SHP77 (cell line): ENCODE data around the gene CTSC.

Source experiments
- DNase-seq, 2 experiments: peaks; one replicate each; lab custom pipeline; 2025; lab: John Stamatoyannopoulos, UW

The CTSC gene

DNA sequence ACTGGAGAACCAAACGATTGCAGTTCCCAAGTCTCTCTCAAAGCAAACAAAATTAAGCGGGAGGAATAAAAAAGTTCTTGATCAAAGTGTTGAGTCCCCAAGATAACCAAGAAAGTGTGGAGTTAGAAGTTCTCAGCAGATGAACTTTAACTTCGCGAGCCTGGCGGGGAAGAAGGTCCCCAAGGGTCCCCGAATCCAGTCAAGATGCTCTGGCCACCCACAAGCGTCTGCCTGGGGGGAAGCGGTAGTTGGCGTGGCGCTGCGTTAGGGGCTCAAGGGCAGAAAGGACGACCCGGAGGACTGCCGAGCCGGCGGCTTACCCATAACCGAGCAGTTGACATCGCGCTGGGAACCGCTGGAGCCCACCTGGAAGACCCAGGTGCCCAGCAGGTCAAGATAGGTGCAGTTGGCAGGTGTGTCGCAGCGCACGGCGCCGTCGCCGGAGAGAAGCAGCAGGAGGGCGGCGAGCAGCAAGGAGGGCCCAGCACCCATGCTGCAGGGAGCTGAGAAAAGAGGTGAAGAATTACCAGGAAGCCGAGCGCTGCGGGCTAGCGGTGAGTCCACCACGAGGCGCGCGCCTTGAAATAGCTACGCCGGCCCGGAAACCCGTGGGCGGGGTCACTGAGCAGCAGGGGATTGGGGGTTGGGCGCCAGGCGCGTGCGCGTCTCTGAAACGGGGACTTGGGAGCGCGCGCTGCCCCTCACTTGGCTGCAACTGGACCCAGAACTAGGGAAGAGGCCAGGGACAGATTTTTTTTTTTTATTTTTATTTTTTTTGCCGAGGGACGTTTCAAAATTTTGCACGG, at the start of gene CTSC:
Gene CTSC (minus strand): TSS at position 556 of the 806 bp plus-strand sequence. CDS start 64 bp downstream, at position 492.
- peak; percentile 80 to 93 for DNase-seq

DNA sequence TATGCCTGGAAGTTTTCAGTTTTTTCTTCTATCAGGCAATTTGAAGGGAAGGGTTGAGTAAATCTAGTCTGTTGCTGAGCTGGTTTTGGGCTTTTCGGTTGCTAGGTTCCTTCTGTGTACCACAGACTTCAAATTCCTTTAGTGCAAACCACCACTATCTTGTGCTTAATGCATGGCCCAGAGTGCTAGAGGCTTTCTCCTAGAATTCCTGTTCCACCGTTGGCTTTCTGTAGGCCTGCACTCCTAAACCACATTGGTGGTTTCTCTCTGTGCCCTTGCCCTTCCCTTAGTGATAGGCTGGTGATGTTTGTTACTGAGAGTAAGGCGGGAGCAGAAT, 47.1 kb upstream of the CTSC start:
- DNase-seq, result no peak

DNA sequence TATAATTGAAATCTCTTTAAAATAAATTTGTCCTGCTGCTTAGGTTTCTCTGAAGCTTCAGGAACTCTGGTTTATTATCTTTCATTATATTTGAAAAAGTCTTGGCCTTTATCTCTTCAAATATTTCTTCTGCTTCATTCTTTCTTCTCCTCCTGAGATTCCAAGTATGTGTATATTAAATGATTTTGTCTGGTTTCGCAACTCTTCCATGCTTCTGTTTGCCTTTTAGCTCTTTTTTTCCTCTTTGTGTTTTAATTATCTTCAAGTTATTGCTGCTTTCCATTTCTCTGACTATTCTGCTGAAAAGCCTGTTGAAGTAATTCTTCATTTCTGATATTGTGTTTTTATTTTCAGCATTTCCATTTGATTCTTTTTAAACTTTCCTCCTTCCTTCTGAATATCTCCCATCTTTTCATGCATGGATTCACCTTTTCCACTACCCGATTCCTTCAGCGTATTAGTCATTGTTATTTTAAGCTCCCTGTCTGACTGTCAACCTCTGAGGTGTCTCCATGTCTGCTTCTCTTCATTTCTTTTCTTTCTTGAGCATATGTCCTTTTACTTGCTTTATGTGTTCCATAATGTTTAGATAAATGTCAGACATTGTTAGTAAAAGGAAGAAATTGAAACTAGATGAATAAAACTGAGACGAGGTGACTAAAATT, 46.6 kb upstream of the CTSC start:
- DNase-seq, result no peak

- no peak for DNase-seq
Measured at GRCh38 chr11:88383447-88383846, 45.9 kb upstream of the CTSC start.

DNA sequence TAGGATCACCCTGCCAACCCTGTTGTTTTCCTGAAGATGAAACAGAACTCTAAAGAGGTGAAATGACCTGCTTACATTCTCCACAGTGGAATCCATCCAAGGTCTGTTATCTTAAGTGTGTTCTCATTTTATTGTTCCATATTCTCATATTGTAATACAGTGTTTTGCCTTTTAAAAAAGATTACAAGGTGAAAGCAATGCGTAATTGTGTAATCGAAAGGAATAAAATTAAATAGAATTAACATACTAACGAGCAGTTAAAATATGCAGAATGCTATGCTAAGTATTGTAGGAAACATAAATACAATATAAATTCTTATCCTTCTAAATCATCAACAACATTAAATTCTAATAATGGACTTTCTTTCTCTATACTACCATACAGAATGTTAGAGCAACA, 41.6 kb upstream of the CTSC start:
- no peak for DNase-seq

GRCh38 chr11:88378422-88379066, 41.0 kb upstream of the CTSC start:
- DNase-seq, result no peak

- DNase-seq, result no peak
Measured at GRCh38 chr11:88377646-88378045, 40.1 kb upstream of the CTSC start.

DNA sequence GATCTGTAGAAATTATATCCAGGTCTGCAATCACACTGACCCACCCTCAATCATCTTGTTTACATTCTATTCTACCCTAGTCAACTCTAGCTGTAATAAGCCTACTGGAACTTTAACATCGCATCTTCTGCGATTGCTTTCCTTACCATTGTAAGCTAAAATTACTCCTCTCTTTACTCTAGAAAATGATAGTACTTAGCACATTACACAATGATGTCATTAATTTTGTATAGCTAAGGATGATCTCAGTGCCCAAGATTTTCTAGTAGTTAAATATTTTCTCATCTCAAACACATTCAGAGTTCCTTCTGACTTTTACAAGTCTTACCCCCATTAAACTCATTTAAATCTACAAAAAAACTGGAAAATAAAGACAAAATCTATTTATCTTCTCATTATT, 39.6 kb upstream of the CTSC start:
- no peak for DNase-seq

GRCh38 chr11:88375927-88376470, 38.5 kb upstream of the CTSC start:
- DNase-seq, result no peak

- DNase-seq, result no peak
Measured at GRCh38 chr11:88370782-88371181, 33.2 kb upstream of the CTSC start.

DNA sequence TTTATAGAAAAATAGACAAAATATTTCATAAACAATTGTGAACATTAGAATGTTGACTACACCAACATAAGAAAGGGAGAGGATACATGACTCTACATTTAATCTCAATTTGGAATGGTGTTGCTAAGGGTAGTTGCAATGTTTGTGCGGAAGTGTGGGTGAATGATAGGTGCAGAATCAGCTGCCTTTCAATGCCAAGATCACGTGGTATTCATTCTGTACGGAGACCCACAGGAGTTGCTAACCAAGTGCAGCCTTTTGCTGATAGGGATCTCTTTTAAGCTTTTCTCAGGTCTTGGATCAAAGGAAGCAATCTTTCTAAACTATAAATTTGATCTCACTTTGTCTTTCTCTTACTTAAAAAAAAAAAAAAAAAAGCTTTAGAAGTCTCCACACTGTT, 29.8 kb upstream of the CTSC start:
- DNase-seq, result no peak

DNA sequence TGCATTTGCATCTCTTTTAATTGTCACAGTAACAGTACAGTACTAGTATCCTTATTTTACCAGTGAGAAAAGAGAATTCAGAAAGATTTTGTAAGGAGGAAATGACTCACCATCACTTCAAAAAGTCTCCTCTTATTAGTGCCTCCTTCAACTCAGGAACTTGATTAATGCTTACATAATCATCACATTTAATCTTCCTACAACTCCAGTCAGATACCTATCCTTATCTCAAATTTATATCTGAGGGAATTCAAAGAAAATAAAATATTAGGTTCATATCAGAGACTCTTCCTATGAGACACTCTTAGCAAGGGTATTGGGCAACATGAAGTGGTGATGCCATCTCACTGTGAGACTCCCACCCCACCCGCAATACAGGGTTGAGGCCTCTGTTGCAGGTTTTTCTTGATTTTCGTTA, 26.1 kb upstream of the CTSC start:
- DNase-seq, result no peak

- no peak for DNase-seq
Measured at GRCh38 chr11:88363004-88363403, 25.5 kb upstream of the CTSC start.

GRCh38 chr11:88360141-88360540, 22.6 kb upstream of the CTSC start:
- DNase-seq, result no peak

DNA sequence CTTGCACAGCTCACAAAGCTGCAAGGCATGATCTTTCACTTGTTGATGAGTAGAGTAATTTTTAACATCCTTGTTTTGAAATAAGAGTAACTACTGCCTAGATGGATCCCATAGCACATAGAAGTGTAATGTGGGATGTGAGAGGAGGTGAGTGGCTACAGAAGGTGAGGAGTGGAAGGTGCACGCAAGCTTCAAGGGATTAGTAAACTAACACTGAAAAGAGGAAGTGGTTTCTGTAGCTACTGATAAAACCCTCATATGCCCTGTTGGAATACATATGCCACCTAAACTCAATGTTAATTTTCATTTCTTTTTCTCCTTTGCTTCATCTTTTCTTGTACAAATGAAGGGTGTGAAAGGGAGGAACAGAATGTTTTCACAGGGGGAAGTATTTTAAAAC, 22.0 kb upstream of the CTSC start:
- no peak for DNase-seq

DNA sequence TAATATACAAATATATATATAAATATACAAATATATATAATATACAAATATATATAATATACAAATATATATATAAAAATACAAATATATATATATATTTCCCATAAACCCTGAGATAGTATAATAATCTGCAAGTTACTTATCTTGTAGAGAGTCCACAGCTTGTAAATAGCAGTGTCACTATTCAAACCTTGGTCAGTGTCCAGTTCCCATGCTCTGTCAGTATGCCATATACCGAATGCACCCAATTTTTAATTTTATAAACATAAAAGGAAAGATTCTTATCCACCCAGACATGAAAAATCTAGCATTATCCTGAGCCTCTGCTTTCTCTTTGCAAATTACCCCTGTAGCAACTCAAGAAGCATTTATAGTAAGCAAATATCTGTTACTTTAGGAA, 21.6 kb upstream of the CTSC start:
- DNase-seq, result no peak

DNA sequence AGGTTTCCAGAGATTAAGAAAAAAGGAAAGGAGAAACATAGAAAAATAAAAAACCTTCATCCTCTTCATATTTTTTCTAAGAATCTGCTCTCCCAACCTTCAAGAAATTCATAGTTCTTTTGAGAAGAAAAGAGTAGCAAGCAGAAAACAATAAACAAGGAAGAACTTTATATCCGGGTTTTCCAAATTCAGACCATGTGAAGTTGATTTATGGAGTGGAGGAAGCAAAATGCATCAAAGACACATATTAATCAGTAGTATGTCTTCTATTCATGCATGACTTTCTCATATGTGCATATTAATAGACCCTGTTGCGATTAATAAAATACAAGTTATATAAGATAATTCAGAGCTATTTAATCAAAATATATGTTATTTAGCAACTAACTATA, 20.5 kb upstream of the CTSC start:
- DNase-seq, result no peak

GRCh38 chr11:88357323-88358039, 19.9 kb upstream of the CTSC start:
- DNase-seq, result no peak

DNA sequence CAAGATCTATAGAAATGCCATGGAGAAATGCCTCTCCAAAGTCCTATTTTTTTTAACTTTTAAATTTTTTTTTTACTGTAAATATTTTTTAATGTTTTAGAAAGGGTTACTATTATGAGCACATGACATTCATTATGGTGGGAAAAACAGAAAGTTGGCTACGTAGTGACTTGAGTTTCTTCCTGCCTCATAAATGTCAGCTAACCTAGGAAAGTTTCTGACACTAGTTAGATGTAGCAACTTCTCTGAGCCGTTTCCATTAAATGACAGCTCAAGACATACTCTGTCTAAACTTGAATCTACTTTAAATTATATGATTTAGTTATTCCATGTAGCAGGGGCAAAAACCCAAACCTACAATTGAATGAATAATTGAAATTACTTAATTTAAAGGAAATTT, 18.4 kb upstream of the CTSC start:
- no peak for DNase-seq

GRCh38 chr11:88354912-88355311, 17.4 kb upstream of the CTSC start:
- DNase-seq, result no peak

DNA sequence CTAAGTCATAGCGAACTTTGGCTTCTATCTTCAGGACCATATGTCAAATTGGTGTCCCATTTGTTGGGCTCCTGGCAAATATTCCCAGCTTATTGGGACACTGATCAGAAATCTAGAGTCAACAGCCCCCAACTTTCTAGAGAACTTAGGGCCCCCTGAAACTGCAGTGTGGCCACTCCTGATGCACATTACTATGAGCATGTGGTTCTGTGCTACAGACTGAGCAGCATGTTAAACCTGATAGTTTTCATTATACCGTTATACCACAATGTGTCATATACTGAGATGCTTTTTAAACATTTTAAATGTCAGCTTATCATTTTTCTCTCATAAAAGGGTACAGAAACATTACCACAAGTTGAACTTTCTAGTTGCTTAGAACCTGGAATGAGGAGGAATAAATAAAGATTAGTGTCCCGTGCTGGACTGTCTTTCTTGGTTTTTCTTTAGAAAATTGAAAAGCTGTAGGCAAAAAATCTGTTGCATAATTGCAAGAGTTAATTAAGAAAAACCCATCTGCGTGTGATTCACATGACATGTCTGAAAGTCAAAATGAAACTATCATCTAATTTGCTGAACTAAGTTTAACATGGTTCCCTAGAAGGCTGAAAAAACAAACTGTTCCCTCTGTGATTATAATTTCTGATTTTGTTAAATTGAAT, 16.4 kb upstream of the CTSC start:
- DNase-seq, result no peak

- DNase-seq, result no peak
Measured at GRCh38 chr11:88353386-88353785, 15.8 kb upstream of the CTSC start.
